ENCODE results near the gene PUSL1. TPM values are rescaled to one million over a fixed set of nuclear protein-coding genes. Genes with fewer than 3 reads are reported as not detected.
"Not testable (repeated sequence)": the region's sequence is repeated elsewhere in the genome, so short reads cannot be mapped to it uniquely, and the experiment has no call there.

The PUSL1 gene
- total RNA-seq, 1 donor from 2014 or later, result 46.5 TPM

DNA sequence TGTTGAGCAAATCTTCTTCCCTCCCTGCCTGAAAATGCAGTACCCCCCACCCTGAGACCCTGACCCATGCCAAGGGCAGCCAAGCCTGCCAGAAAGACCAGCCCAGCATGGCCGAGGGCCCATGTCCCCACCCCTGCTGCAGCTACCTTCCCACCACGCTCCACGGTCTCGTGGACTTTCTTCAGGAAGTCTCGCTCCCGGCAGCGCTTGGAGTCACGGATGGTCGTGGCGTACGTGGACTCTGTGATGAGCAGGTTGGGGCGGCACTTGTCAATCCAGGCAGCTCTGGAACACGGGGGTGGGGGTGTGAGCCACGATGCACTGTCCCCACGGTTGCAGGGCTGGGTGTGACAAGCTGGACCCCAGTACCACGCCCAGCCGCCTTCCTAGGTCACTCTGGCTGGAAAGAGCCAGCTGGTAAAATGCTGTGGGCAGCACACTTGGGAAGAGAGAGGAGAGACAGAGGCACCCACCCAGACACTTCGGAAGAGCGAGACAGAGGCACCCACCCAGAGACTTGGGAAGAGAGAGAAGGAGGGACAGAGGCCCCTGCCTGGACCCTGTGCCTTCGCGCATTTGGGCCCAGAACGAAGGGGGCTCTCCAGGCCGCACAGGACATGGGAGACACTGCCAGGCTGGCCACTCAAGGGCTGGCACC lies 6.4 kb downstream of the PUSL1 start:
- no peak for DNase-seq (ENCODE audit: low read depth)
- no peak for TF ChIP-seq CTCF (conservative IDR thresholded peaks at IDR 0.05; ENCODE audit: low read depth, low read length)
- H3K4me3 ChIP-seq (ENCODE audit: low read depth, low read length), result no peak overlapping the region

- no peak for DNase-seq (ENCODE audit: low read depth)
- H3K4me3 ChIP-seq (ENCODE audit: low read depth, low read length), result no peak overlapping the region
- no peak for TF ChIP-seq CTCF (conservative IDR thresholded peaks at IDR 0.05; ENCODE audit: low read depth, low read length)
These were observed 7.1 kb downstream of the PUSL1 start for GRCh38 chr1:1315435-1315954.

- not testable (repeated sequence) for H3K4me3 ChIP-seq (ENCODE audit: low read depth, low read length); DNase-seq (ENCODE audit: low read depth)
These were observed 7.8 kb downstream of the PUSL1 start for GRCh38 chr1:1316199-1316598.

GRCh38 chr1:1317420-1317819 lies 9.0 kb downstream of the PUSL1 start:
- no peak overlapping the region for H3K4me3 ChIP-seq (ENCODE audit: low read depth, low read length)
- no peak for DNase-seq (ENCODE audit: low read depth)
- TF ChIP-seq CTCF (conservative IDR thresholded peaks at IDR 0.05; ENCODE audit: low read depth, low read length), result no peak

DNA sequence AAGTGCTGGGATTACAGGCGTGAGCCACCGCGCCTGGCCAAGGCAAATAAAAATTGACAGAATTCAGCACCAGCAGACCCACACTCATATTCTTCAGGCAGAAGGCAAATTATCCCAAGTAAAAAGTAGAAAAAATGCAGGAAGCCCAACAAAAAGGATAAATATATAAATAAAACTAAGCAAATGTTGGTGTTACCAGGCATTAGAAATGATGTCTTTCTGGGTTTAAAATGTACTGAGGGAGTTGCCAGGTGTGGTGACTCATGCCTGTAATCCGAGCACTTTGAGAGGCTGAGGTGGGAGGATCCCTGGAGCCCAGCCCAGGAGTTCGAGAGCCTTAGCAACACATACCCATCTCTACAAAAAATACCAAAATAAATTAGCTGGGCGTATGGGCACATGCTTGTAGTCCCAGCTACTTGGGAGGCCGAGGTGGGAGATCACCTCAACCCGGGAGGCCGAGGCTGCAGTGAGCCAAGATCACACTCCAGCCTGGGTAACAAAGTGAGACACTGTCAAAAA lies 9.8 kb downstream of the PUSL1 start:
- no peak for TF ChIP-seq CTCF (conservative IDR thresholded peaks at IDR 0.05; ENCODE audit: low read depth, low read length)
- peak; percentile 29 for DNase-seq (ENCODE audit: low read depth)

DNA sequence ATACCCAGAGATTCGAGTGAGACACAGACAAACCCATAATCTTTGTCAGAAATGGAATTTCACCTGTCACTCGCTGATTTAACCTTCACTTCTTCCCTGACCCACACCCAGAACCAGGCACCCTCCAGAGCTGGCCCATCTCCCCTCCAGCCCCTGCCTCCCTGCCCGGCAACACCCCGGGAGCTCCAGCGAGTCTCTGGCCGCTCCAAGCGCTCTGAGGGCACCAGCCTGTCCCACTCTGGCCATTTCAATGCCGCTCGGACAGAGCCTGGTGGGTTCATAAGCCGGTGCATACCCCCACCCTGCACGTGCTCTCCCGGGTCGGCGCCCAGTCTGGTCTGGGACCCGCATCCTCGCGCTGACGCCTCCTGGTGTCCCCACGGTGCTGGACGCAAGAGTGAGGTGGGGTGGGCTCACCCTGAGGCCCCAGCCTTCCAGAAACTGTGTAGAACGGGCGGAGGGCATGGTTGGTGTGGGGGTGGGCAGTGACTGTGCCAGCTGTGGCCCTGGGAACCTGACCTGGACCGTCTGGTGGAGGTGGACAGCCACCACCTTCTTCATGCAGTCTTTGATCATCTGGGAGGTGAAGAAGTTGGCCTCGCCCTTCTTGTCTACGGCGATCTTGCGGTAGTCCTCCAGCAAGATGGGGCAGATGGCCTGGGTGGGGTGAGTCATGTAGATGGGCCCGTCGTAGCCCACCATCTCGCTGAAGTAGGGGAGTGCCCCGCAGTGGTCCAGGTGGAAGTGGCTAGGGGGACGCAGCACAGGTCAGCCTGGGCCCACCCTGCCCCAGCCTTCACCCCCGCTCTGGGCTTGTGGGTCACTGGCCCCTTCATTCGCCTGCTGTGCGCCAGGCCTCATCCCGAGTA lies 10.6 kb downstream of the PUSL1 start:
- no peak for TF ChIP-seq CTCF (conservative IDR thresholded peaks at IDR 0.05; ENCODE audit: low read depth, low read length)

More for the DNA sequence above, 9.8 kb downstream of the PUSL1 start:
- no peak overlapping the region for H3K4me3 ChIP-seq (ENCODE audit: low read depth, low read length)

DNA sequence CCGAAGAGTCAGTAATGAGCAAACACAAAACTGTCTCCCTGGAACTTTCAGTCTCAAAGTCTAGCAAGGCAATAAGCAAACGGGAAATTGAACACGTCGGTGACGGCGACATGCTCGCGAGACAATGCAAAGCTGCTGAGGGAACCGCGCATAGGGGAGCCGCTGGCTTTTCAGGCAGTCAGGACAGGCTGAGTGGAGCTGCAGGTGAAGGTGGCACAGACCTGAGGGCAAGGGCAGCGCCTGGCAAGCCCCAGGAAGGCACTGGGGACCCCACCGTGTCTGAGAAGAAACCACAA lies 11.2 kb downstream of the PUSL1 start:
- no peak overlapping the region for H3K4me3 ChIP-seq (ENCODE audit: low read depth, low read length)
- TF ChIP-seq CTCF (conservative IDR thresholded peaks at IDR 0.05; ENCODE audit: low read depth, low read length), result no peak
- DNase-seq (ENCODE audit: low read depth), result no peak

More for the DNA sequence above, 10.6 kb downstream of the PUSL1 start:
- no peak overlapping the region for H3K4me3 ChIP-seq (ENCODE audit: low read depth, low read length)
- DNase-seq (ENCODE audit: low read depth), result no peak

Data from epithelial cell of proximal tubule (primary cell).